Left renal cortex interstitium (tissue), 4 donors: ENCODE measurements around the gene RNF14. TPM values are rescaled to one million over a fixed set of nuclear protein-coding genes. Genes with fewer than 3 reads are reported as not detected.

Source experiments
- DNase-seq, 4 donors: peaks; one replicate each; pipeline ENCODE4 v3.0.0-alpha.2; 2013; ENCODE audit warnings: low read depth in 4 of 4, low spot score in 2 of 4, missing footprints in 1 of 4
- polyA plus RNA-seq, 4 donors: library from polyadenylated mRNA; unstranded; fragments of 120-200 nt; gene quantifications; one replicate each; pipeline ENCODE4 v1.2.1, GENCODE V29; 2013; ENCODE audit not compliant: insufficient read length in 4 of 4

RNF14 gene
- polyA plus RNA-seq, 4 donors: 52.3 to 74.8 (median 61.2) TPM

- no peak for DNase-seq
Measured at GRCh38 chr5:141973871-141974595, 5.1 kb downstream of the RNF14 start.

- DNase-seq: no peak
Measured at GRCh38 chr5:141976176-141976575, 7.3 kb downstream of the RNF14 start.

- no peak for DNase-seq
Measured at GRCh38 chr5:141978389-141978788, 9.5 kb downstream of the RNF14 start.

GRCh38 chr5:141982626-141983025, 13.7 kb downstream of the RNF14 start:
- DNase-seq: no peak

- DNase-seq: no peak
Measured at GRCh38 chr5:141986072-141986471, 17.2 kb downstream of the RNF14 start.

GRCh38 chr5:141989720-141990119, 20.8 kb downstream of the RNF14 start:
- no peak for DNase-seq

- DNase-seq: peak in 1 of 4 donors; percentile 62
Measured at GRCh38 chr5:141992349-141992963, 23.6 kb downstream of the RNF14 start.

- no peak for DNase-seq
Measured at GRCh38 chr5:141994511-141995136, 25.7 kb downstream of the RNF14 start.

DNA sequence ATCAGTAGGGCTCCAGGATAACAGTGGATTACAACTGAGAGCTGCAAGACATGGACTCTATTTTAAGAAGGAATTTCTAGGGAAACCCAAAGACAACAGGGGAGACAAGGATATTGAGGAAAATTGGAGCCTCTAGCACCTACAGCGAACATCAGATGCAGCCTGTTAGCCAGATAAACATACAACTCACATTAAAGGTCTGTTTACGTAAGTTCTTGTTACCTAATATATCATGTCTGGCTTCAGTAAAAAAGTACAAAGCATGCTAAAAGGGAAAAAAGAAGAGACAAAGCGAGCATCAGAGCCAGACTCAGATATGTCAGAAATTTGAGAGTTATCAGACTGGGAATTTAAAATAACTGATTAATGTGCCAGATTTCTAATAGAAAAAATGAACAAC, 26.8 kb downstream of the RNF14 start:
- DNase-seq: peak in 1 of 4 donors; percentile 7

DNA sequence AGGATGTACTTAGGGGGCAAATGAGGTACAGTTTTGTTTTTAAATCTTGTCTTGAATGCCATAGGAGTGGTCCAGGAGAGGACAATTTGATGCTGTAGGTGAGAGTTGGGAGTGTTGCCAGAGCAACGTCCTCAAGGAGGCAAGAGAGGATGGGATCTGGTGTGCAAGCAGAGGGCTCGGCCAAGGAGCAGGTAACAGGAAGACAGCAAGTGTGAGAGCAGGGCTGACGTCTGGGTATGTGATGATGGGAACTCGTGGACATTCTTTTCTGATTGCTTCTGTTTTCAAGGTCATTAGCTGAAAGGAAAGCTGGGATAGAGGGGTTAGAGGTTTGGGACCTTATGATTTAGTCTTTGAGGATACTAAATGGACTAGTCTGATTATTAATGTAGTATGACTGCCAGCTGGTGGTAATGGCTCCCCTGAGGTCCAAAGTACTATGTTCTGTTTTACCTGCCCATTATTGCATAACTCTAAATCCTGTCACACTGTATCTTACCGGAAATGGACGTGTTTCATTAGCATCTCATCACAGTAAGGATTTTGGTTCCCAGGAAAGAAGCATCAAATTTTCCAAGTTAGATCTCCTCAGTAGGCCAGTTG, 28.6 kb downstream of the RNF14 start:
- DNase-seq: no peak

GRCh38 chr5:142000173-142000572, 31.3 kb downstream of the RNF14 start:
- DNase-seq: no peak

- no peak for DNase-seq
Measured at GRCh38 chr5:142000704-142001484, 32.0 kb downstream of the RNF14 start.

- DNase-seq: no peak
Measured at GRCh38 chr5:142003266-142003800, 34.4 kb downstream of the RNF14 start.

- DNase-seq: no peak
Measured at GRCh38 chr5:142006363-142007236, 37.7 kb downstream of the RNF14 start.

DNA sequence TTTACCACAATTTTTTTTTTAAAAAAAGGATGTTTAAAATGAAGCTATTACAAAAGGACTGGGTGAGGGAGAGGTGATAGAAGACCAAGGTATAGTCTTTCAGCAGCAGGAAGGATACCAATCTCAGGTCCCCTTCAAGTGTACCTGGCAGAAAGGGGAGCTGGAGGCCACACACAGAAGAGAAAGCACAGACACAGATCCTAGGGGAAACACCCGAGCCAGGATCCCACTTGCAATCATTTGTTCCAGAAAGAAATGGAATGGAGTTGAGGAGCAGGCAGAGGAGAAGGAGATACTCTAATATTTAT, 38.3 kb downstream of the RNF14 start:
- DNase-seq: no peak

GRCh38 chr5:142008813-142009212, 39.9 kb downstream of the RNF14 start:
- DNase-seq: no peak

DNA sequence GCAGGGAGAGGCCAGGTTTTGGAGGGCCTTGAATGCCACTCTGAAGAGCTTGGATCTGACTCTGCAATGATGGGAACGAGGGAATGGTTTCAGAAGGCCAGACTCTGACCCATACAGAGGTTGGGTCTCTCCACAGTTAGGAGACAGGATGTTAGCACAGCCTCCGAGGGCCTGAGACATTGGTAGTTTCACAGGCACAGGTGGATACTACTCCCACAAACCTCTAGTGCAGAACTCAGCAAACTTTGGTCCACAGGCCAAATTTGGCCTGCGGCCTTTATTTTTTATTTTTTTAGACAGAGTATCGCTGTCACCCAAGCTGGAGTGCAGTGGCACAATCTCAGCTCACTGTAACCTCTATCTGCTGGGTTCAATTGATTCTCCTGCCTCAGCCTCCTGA, 41.0 kb downstream of the RNF14 start:
- no peak for DNase-seq

GRCh38 chr5:142011572-142012185, 42.8 kb downstream of the RNF14 start:
- no peak for DNase-seq

DNA sequence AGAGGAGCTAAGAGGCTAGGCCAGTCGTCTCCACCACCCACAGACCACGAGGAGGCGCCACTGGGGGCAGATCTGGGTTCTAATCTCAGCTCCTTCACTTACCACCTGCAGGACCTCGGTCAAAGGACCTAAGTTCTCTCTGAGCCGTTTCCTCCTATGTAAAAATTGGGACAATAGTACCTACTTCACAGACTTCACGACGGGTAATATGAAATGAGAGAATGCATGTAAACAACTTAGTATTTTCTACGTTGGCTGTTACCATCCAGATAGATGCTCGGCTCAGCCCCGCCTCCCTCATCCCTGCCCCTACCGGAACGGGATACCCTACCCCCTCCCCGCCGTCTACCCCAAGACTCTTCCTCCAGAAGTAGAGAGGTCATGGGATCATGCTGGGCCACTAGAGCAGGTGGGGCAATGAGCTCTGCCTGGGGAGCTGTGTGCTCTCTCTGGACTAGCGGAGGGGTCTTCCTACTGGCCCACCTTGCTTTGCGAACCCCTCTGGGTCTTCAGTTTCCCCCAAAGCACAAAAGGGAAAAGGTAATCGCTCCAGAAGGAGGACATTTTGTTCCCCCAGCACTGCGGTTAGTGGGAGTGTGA, 43.4 kb downstream of the RNF14 start:
- DNase-seq: no peak
